ENCODE data around the gene SPRR2F.

GRCh38 chr1:153081736-153082135 is 31.6 kb downstream of the SPRR2F start:
- TF ChIP-seq CTCF (IDR thresholded peaks at IDR 0.05) (no peak), SIN3A (IDR thresholded peaks at IDR 0.05; ENCODE audit: borderline replicate concordance, insufficient read depth, low read depth, low read length) (no peak), POLR2AphosphoS5 (IDR thresholded peaks at IDR 0.05; ENCODE audit: low read depth, low read length) (no peak), REST (IDR thresholded peaks at IDR 0.05; ENCODE audit: insufficient read depth in 1 of 2, low read depth in 2 of 2, low read length in 1 of 2) (no peak)

Measured in Panc1 (cell line).